Epithelial cell of esophagus (primary cell): Measurements from ENCODE around the gene HOXD13.

Experiments used
- DNase-seq: peaks from one replicate; pipeline ENCODE4 v3.0.0; 2010; ENCODE audit warnings: low read depth
- H3K4me3 ChIP-seq: 2 replicates; pipeline ENCODE4 v1.5.1; 2011; ENCODE audit warnings: mild to moderate bottlenecking, low read length, control low read depth
- TF ChIP-seq, protein P1 (sequence below): IDR thresholded peaks from 2 replicates; pipeline ENCODE4 v1.5.1; 2011; ENCODE audit warnings: low read depth, mild to moderate bottlenecking, low read length, control low read depth, inconsistent platforms; ENCODE audit not compliant: insufficient read depth; ENCODE audit errors: missing control alignments

HOXD13 gene

DNA sequence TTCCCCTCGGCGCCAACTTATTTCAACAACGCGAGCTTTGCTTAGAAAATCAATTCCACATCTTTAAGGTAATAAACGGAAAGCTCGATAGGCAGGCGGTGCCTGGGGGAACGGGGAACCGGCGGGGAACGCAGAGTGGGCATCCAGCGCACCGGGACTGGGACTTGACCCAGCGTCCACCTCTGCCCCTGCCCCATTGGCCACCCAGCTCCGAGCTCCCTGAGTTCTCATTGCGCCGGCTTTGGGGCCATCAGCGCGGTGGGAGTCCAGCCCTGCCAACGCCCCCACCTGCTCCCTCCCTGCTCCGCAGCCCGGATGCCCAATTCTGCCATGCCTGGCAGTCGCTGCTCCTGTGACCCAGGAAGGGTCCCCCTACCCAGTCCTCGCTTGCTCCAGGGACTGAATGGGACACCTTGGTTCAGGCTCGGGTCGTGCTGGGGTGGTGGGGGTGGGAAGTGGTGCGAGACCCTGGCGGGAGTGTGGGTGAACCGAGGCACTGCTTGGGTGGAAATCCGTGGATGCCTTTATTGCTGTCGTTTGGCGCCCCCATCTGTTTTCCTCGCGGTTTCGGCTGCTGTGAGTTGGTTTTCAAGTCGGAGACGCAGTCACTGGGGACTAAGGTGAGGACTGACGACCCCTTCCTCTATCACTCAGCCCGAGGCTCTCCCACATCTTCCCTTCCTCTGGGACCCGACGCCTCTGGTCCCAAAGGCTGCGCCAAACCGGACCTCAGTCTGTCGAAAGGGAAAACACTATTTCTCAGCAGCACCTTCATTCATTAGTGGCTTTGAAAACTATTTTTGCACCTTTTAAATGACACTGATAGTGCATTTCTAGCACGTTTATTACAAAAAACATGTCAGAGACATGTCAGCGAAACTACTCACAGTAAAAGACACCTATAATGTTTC is 6.4 kb upstream of the HOXD13 start:
- no peak overlapping the region for H3K4me3 ChIP-seq
- DNase-seq: peak; percentile 43
- TF ChIP-seq, protein P1, sequence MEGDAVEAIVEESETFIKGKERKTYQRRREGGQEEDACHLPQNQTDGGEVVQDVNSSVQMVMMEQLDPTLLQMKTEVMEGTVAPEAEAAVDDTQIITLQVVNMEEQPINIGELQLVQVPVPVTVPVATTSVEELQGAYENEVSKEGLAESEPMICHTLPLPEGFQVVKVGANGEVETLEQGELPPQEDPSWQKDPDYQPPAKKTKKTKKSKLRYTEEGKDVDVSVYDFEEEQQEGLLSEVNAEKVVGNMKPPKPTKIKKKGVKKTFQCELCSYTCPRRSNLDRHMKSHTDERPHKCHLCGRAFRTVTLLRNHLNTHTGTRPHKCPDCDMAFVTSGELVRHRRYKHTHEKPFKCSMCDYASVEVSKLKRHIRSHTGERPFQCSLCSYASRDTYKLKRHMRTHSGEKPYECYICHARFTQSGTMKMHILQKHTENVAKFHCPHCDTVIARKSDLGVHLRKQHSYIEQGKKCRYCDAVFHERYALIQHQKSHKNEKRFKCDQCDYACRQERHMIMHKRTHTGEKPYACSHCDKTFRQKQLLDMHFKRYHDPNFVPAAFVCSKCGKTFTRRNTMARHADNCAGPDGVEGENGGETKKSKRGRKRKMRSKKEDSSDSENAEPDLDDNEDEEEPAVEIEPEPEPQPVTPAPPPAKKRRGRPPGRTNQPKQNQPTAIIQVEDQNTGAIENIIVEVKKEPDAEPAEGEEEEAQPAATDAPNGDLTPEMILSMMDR: peak; percentile 48

DNA sequence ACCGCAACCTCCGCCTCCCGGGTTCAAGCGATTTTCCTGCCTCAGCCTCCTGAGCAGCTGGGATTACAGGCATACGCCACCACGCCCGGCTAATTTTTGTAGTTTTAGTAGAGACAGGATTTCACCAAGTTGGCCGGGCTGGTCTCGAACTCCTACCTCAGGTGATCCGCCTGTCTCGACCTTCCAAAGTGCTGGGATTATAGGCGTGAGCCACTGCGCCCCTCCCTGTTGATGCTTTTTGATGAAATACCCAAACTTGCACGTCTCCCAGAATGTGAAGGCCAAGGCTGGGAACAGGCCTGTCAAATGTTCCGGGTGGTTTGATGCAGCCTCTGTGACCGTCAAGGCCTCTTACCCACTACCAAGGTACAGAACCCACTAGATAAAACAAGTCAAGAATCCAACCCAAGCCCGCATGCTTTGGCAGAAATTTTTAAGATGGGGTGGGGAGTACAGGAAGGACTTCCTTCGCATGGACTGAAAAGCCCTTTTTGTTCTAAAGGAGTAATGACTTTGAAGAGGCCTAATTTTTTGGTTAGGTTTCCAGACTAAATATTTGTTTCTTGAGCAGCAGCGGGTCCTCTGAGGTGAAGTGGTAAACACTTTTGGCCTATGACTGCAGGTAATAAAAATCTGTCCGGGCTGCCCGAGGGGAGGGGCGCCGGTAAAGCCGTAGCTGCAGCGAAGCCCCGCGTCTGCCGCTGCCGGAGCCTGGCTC is 5.0 kb upstream of the HOXD13 start:
- H3K4me3 ChIP-seq: no peak overlapping the region
- no peak for DNase-seq
- TF ChIP-seq, protein P1: no peak

DNA sequence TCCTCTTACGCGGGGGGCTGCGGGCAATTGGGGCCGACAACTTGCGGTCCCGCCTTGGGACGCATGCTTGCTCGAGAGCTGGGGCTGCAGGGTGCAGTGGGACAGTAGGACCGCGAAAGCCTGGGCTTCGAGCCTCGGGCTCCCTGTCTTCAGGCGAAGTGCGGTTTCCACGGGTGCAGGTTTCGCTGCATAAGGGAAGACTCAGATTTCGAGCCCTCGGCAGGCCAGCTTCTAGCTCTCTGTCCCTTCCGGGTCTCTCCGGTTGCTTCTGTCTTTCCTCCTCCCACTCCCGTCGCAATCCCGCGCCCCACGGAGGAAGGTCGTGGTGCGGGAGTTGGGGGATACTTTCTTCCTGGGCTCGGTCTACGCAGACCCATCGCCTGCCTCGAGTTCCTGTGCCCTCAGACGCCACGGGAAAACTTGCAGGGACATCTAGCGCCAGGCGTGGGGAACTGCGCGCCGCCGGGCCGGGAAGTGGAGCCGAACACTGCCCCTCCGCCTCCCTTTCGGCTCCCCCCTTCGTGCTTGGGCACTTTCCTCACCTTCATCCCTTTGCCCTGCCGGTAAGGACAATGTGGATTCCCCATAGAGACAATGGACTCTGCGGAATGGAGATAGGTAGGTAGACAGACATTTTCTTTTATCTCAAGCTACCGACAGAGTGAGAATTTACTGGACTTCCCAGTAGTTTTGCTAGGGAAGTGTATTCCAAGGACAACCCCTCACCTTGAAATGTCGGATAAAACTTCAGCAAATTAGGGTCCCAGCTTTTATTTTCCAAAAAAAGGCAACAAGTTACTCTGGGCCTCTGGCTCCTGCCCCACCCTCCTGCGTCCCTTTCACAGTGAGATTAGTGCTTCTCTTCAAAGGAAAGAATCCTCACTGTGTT is 4.2 kb upstream of the HOXD13 start:
- no peak overlapping the region for H3K4me3 ChIP-seq
- peak; percentile 43 for DNase-seq
- TF ChIP-seq, protein P1: peak; percentile 64

DNA sequence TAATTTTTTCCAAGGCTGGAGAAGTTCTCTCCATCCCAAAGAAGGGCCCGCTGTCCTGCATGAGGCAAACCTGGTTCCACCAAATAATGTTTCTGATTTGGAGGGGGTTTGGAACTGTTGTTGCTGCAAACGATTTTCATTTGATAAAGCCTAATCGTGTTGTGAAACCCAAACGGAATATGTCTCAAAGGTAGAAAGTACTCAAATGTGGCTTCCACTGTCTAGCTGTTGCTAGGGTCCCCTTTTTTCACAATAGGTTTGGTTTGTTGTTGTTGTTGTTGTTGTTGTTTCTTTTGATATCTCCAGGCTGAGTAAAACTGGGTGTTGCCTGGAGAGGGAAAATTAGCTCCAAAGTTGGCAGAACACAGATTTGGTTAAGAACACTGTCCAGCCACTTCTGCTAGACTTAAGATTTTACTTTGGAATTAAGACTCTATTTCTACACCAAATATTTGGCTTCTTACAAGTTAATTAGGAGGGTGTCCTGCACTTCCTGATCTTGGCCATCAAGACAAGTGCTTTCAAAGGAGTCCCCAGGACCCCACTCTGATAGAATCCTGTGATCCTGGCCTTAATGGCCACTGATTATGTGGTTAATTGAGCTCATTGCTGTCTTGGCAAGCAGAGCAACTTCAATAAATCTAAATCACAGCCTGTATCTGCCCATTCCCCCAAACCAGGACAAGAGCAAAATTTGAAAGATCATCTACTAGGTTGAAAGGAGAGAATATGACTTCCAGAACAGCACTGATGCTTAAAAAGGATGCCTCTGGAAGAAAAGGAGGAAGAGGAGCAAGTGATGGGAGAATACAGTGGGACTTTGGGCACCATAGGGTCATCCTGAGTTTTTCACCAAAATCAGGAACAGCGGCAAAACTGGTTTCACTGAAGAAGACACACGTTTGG is 3.3 kb upstream of the HOXD13 start:
- TF ChIP-seq, protein P1: no peak
- no peak overlapping the region for H3K4me3 ChIP-seq
- no peak for DNase-seq

DNA sequence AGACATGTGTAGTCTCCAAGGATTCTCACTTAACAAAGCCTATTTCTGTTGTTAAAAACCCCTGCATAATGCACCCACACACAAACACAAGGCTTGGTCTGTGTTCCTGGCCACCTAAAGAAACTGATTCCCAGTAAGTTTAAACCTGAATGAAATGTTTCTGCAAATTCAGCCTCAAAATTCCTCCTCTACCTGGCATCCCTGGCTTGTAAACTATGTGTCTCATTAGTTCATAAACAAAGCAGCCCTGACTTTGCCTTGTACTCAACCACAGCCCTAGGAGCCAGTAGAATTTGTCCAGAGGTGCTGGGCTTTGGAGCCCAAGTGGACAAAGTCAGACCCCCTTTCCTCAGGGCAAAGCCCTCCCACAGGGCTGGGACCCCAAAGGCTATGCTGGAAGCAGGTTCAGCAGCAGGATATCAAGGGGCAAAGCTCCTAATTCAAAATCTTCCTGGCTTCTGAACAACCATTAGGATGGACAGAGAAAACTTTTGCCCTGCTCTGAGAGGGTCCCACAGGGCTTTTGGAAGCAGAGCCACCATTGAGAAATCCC is 2.6 kb upstream of the HOXD13 start:
- no peak overlapping the region for H3K4me3 ChIP-seq
- TF ChIP-seq, protein P1: no peak
- no peak for DNase-seq

DNA sequence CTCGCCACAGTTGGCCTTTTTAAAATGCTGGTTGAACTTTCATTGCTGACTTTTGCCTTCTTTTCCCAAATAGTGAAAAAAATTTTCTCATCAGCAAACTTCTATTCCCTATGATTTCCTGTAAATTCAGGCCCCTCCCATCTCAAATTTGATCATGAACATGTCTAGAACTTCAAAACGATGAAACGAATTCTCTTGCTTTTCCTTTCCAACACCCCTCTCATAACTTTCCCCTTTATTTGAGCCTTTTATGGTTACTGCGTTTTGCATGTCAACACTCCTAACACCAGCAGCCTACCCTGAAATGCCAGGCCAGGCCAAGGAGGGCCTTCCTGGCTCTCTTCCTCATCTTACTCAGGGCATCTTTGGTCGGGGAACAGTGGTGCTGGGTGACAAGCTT is 1.7 kb upstream of the HOXD13 start:
- TF ChIP-seq, protein P1: no peak
- no peak for DNase-seq
- H3K4me3 ChIP-seq: no peak overlapping the region
